Measurements from ENCODE around the gene ETFBKMT. TPM values are rescaled to one million over a fixed set of nuclear protein-coding genes. Genes with fewer than 3 reads are reported as not detected.

The ETFBKMT gene
- polyA plus RNA-seq, 3 donors: 0.67 to 2.2 (median 1.5) TPM

GRCh38 chr12:31641509-31642090, 17.9 kb upstream of the ETFBKMT start:
- Mint-ChIP-seq H3K27me3 (ENCODE audit: low read depth in 3 of 3) (peaks cover 0 to 5% (median 4%) of the 10 kb centered on the region in 3 donors), H3K4me1 (peaks cover 22% of the 10 kb centered on the region), H3K4me3 (no peak overlapping the region), H3K27ac (no peak overlapping the region), H3K36me3 (no peaks in the 10 kb centered on the region), H3K9me3 (peaks cover 0 to 3% (median 0%) of the 10 kb centered on the region in 7 donors)
- DNase-seq: no peak
- WGBS (ENCODE audit: insufficient coverage): 88% methylated on average over 9 of the region's 11 CpGs
- Histone ChIP-seq H3K4me2 (replicated peaks; ENCODE audit: extremely low read depth, low read length, poor library complexity, severe bottlenecking) (no peak overlapping the region), H4K20me1 (ENCODE audit: insufficient read depth, low read length) (no peaks in the 10 kb centered on the region), H3K4me1 (ENCODE audit: control insufficient read depth in 1 of 2, insufficient read depth in 2 of 2, low read length in 2 of 2) (peaks cover 13 to 21% of the 10 kb centered on the region in 2 donors), H3K36me3 (replicated peaks in 1 of 2; ENCODE audit: control insufficient read depth in 1 of 2, insufficient read depth in 2 of 2, low read length in 2 of 2) (no peaks in the 10 kb centered on the region), H3K27ac (ENCODE audit: low read depth in 1 of 2, low read length in 2 of 2) (no peak overlapping the region), H3K9me3 (replicated peaks in 1 of 2; ENCODE audit: control insufficient read depth in 1 of 2, insufficient read depth in 1 of 2, low read length in 2 of 2) (no peaks in the 10 kb centered on the region), H3K4me3 (replicated peaks in 1 of 3; ENCODE audit: low read depth in 2 of 3, low read length in 3 of 3) (no peak overlapping the region), H3K9ac (ENCODE audit: insufficient read depth, low read length, poor library complexity, severe bottlenecking) (no peak overlapping the region), H2AFZ (ENCODE audit: insufficient read depth, low read depth, low read length, poor library complexity, severe bottlenecking) (no peak overlapping the region), H3K27me3 (ENCODE audit: control insufficient read depth in 2 of 2, insufficient read depth in 2 of 2, low read length in 2 of 2) (no peaks in the 10 kb centered on the region), H3K79me2 (ENCODE audit: insufficient read depth, low read length) (no peaks in the 10 kb centered on the region)
- intact Hi-C loops (cut with micrococcal nuclease): no loop called here
- no peak for TF ChIP-seq CTCF (IDR thresholded peaks at IDR 0.05)

GRCh38 chr12:31644536-31644935, 15.0 kb upstream of the ETFBKMT start:
- H3K27ac Mint-ChIP-seq: no peak overlapping the region
- peaks cover 9 to 16% of the 10 kb centered on the region in 2 donors for H3K4me1 ChIP-seq (ENCODE audit: control insufficient read depth in 1 of 2, insufficient read depth in 2 of 2, low read length in 2 of 2)
- H3K4me2 ChIP-seq (replicated peaks; ENCODE audit: extremely low read depth, low read length, poor library complexity, severe bottlenecking): no peak overlapping the region
- H3K9me3 ChIP-seq (replicated peaks in 1 of 2; ENCODE audit: control insufficient read depth in 1 of 2, insufficient read depth in 1 of 2, low read length in 2 of 2): no peaks in the 10 kb centered on the region
- H2AFZ ChIP-seq (ENCODE audit: insufficient read depth, low read depth, low read length, poor library complexity, severe bottlenecking): no peak overlapping the region
- H3K36me3 ChIP-seq (replicated peaks in 1 of 2; ENCODE audit: control insufficient read depth in 1 of 2, insufficient read depth in 2 of 2, low read length in 2 of 2): no peaks in the 10 kb centered on the region
- no peak overlapping the region for H3K27ac ChIP-seq (ENCODE audit: low read depth in 1 of 2, low read length in 2 of 2)
- DNase-seq: no peak
- H3K9me3 Mint-ChIP-seq: peaks cover 0 to 3% (median 0%) of the 10 kb centered on the region in 7 donors
- peaks cover 19% of the 10 kb centered on the region for H3K4me1 Mint-ChIP-seq
- no peak overlapping the region for H3K9ac ChIP-seq (ENCODE audit: insufficient read depth, low read length, poor library complexity, severe bottlenecking)
- peaks cover 0 to 6% (median 4%) of the 10 kb centered on the region in 3 donors for H3K27me3 Mint-ChIP-seq (ENCODE audit: low read depth in 3 of 3)
- H3K79me2 ChIP-seq (ENCODE audit: insufficient read depth, low read length): no peaks in the 10 kb centered on the region
- no peak overlapping the region for H3K4me3 ChIP-seq (replicated peaks in 1 of 3; ENCODE audit: low read depth in 2 of 3, low read length in 3 of 3)
- TF ChIP-seq CTCF (IDR thresholded peaks at IDR 0.05): no peak
- 82% methylated on average over 4 of the region's 8 CpGs for WGBS (ENCODE audit: insufficient coverage)
- no peaks in the 10 kb centered on the region for H3K36me3 Mint-ChIP-seq
- H3K4me3 Mint-ChIP-seq: no peak overlapping the region
- intact Hi-C loops (cut with micrococcal nuclease): no loop called here
- no peaks in the 10 kb centered on the region for H3K27me3 ChIP-seq (ENCODE audit: control insufficient read depth in 2 of 2, insufficient read depth in 2 of 2, low read length in 2 of 2)
- no peaks in the 10 kb centered on the region for H4K20me1 ChIP-seq (ENCODE audit: insufficient read depth, low read length)

Data from CD14-positive monocyte (primary cell).